GM18861 (cell line): ENCODE measurements around the gene REL.
A peak's percentile ranks its signal among the peaks of the same experiment; 100 is the strongest.
"Not testable (repeated sequence)": the region's sequence is repeated elsewhere in the genome, so short reads cannot be mapped to it uniquely, and the experiment has no call there.

Experiments
- ATAC-seq: cut with Tn5 transposase; IDR thresholded peaks from one replicate; pipeline ENCODE4 v1.9.1; 2021; ENCODE audit not compliant: unreplicated experiment

The REL gene

GRCh38 chr2:60867007-60867406 lies 14.4 kb upstream of the REL start:
- ATAC-seq = no peak

- no peak for ATAC-seq
These were observed 13.5 kb upstream of the REL start for GRCh38 chr2:60867848-60868247.

GRCh38 chr2:60868589-60869273 lies 12.6 kb upstream of the REL start:
- no peak for ATAC-seq

- ATAC-seq = peak; percentile 41
These were observed 8.9 kb upstream of the REL start for GRCh38 chr2:60872510-60872928.

DNA sequence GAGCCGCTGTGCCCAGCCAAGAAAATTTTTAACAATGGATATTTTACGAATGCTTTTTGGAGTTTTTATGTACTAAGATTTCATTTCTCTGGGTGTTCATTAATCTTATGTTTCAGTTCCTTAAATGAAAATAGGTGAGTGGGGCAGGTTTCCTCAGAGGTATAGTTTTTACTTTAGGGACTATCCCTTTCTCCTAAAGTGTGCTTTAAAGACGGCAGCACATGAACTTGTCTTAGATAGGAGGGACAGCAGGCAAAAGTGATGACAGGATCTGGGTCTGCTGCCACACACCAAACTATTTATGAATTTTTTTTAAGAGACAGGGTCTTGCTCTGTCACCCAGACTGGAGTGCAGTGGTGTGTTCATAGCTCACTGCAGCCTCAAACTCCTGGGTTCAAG lies 8.0 kb upstream of the REL start:
- ATAC-seq = peak; percentile 82

GRCh38 chr2:60875520-60875919 lies 5.9 kb upstream of the REL start:
- no peak for ATAC-seq

DNA sequence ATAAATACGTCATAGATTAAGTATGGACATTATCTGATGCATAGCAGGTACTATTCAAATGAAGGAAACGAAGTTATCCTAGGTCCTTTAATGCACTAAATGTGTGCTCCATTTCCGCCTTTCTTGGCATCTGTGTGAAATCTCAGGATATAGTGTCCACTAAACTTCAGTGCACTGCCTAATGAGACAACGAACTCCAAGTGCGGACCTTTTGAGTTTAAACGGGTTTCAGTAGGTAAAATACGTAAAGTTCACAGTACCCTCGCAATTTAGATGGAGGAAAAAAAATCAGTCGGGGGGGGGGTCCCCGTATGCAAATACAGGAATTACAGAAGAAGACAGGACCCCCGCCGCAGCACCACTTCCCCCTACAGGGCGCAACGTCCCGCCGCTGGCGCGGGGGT lies 729 bp upstream of the REL start:
- peak; percentile 2 for ATAC-seq

GRCh38 chr2:60882971-60883753 lies 1.8 kb downstream of the REL start:
- ATAC-seq = peak; percentile 40

DNA sequence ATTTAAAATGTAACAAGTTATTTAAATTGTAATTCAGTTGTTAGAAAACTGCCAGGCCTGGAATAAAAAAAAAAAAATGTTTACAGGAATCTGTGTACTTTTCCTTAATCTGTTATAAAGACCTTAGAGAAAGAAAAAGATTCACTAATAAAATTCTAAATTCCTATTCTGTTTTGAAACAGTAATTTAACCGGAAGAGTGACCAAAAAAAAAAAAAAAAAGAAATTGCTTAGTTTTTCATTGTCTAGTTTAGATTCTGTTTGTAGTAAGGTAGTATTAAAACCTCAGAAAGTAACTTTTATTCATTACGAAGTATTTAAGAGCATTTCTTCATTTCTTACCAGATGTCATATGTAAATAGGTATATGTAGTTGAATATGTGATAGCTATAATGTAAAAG lies 2.5 kb downstream of the REL start:
- ATAC-seq = no peak

- ATAC-seq = no peak
These were observed 3.4 kb downstream of the REL start for GRCh38 chr2:60884800-60885199.

DNA sequence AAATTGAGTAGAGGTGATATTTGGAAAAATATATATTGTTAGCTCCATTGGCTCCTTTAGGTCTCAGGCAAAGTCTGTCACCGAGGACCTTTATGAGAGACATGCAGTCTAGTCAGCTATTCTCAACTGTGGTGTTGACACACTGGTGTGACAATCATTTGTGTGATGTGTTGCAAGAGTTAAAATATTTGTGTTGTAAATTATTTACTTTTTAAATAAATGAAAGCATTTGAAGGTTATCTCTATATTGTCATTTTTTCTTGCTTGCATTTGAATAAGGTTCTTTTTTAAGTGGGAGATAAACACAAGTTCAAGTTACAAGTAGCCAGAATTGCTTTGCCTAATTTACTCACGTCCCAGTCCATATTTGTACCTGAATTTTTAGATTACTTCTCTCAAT lies 4.3 kb downstream of the REL start:
- no peak for ATAC-seq

DNA sequence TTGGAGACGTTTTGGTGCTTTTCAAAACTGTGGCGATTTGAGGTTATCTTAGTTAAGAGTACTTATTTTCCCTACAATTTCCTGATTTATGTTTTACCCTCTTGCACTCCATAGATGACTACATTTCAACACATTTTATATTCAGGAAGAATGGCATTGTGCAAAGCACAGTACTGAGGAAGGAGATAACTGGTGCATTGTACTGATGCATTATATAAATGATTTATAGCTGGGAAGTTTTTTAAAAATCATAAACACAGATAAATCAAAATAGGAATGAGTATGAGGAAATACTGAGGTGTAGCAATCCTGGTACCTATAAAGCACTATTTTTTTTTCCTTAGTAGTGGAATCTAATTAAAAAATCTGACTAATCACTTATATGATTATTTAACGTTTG lies 5.6 kb downstream of the REL start:
- no peak for ATAC-seq

GRCh38 chr2:60888853-60889252 lies 7.5 kb downstream of the REL start:
- ATAC-seq = no peak

DNA sequence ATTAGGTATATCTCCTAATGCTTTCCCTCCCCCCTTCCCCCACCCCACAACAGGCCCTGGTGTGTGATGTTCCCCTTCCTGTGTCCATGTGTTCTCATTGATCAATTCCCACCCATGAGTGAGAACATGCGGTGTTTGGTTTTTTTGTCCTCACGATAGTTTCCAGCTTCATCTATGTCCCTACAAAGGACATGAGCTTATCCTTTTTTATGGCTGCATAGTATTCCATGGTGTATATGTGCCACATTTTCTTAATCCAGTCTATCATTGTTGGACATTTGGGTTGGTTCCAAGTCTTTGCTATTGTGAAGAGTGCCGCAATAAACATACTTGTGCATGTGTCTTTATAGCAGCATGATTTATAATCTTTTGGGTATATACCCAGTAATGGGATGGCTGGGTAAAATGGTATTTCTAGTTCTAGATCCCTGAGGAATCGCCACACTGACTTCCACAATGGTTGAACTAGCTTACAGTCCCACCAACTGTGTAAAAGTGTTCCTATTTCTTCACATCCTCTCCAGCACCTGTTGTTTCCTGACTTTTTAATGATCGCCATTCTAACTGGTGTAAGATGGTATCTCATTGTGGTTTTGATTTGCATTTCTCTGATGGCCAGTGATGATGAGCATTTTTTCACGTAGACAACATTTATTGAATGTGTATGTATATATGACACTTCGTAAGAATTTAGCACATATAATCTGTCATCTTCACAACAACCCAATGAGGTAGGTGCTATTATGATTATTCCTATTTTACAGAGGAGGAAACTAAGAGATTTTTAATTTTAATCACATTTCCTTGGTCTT lies 8.4 kb downstream of the REL start:
- ATAC-seq = not testable (repeated sequence)

DNA sequence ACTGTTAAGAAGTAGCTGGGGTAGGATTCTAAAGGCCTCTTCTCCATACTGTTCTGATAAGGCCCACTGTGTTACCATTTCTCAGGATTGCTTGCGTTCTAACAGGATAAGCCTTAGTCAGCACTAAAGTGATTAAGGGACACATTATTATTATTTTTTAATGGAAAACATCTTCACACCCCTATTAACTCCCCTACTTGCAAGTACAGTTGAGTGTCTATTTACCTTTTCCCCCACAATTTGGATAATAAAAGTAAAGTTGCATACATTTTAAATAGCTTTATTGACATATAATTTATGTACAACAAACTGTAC lies 9.0 kb downstream of the REL start:
- no peak for ATAC-seq

DNA sequence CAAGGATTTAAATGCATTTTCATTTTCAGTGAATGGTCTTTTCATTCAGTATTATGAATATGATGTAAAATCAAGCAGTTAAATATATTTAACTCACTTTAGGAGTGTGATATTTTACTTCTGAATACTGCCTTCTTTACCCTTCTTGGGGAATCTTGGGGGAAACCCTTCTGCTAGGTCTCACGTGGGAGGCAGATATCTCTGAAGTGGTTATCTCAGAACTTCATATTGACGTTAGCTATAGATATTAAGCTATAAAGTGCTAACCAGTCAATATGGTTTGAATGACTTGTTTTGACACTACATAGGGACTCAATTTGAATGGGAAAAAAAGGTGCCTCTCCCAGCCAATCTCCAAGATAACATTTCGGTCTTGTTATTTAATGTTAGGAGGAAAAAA lies 9.8 kb downstream of the REL start:
- ATAC-seq = no peak

GRCh38 chr2:60898567-60898966 lies 17.2 kb downstream of the REL start:
- ATAC-seq = no peak

GRCh38 chr2:60899230-60899891 lies 18.0 kb downstream of the REL start:
- ATAC-seq = peak; percentile 52

GRCh38 chr2:60899892-60900249 lies 18.5 kb downstream of the REL start:
- peak; percentile 20 for ATAC-seq

DNA sequence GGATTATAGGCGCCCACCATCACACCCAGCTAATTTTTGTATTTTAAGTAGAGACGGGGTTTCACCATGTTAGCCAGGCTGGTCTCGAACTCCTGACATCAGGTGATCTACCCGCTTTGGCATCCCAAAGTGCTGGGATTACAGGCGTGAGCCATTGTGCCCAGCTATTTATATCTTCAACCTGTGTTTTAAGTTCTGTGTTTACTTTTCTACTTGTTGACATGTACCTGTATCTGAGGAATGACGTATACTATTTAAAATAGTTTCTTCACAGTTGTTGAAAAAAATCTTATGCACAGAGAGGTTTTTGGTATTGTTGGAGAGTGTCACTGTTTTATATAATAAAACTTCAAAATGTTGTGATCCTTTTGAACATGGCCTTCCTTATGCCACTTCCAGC lies 19.9 kb downstream of the REL start:
- not testable (repeated sequence) for ATAC-seq

DNA sequence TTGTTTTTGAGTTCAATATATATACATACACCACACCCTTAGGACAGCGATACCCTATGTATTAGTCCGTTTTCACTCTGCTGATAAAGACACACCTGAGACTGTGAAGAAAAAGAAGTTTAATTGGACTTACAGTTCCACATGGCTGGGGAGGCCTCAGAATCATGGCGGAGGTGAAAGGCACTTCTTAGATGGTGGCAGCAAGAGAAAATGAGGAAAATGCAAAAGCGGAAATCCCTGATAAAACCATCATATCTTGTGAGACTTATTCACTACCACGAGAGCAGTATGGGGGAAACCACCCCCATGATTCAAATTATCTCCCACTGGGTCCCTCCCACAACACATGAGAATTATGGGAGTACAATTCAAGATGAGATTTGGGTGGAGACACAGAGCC lies 24.5 kb downstream of the REL start:
- ATAC-seq = not testable (repeated sequence)
